NCI-H345 (cell line): ENCODE data around the gene CEP85.
"Not testable (repeated sequence)": the region's sequence is repeated elsewhere in the genome, so short reads cannot be mapped to it uniquely, and the experiment has no call there.

Experiments
- DNase-seq: peaks from one replicate; lab custom pipeline; 2025; lab: John Stamatoyannopoulos, UW

The CEP85 gene

GRCh38 chr1:26290122-26290881, 56.3 kb downstream of the CEP85 start:
- no peak for DNase-seq

- no peak for DNase-seq
These were observed 56.9 kb downstream of the CEP85 start for GRCh38 chr1:26290882-26291261.

- DNase-seq = no peak
These were observed 57.4 kb downstream of the CEP85 start for GRCh38 chr1:26291433-26291832.

GRCh38 chr1:26291939-26292338, 57.9 kb downstream of the CEP85 start:
- DNase-seq = no peak

GRCh38 chr1:26292735-26293134, 58.7 kb downstream of the CEP85 start:
- not testable (repeated sequence) for DNase-seq

GRCh38 chr1:26293911-26294463, 60.0 kb downstream of the CEP85 start:
- DNase-seq = no peak

GRCh38 chr1:26295194-26296138, 61.5 kb downstream of the CEP85 start:
- no peak for DNase-seq

GRCh38 chr1:26296340-26297056, 62.5 kb downstream of the CEP85 start:
- DNase-seq = no peak

GRCh38 chr1:26297057-26297790, 63.2 kb downstream of the CEP85 start:
- DNase-seq = no peak

- no peak for DNase-seq
These were observed 63.8 kb downstream of the CEP85 start for GRCh38 chr1:26297791-26298124.

GRCh38 chr1:26300578-26301275, 66.7 kb downstream of the CEP85 start:
- no peak for DNase-seq

GRCh38 chr1:26302733-26303405, 68.9 kb downstream of the CEP85 start:
- DNase-seq = no peak

GRCh38 chr1:26305667-26306289, 71.8 kb downstream of the CEP85 start:
- DNase-seq = no peak

GRCh38 chr1:26306290-26307229, 72.6 kb downstream of the CEP85 start, which contains the start of gene UBXN11:
UBXN11 (minus strand) TSS chr1:26306636; CDS start chr1:26302883, 3,753 bp downstream.
- peak; percentile 98 for DNase-seq

- DNase-seq = no peak
These were observed 73.4 kb downstream of the CEP85 start for GRCh38 chr1:26307363-26307781.

GRCh38 chr1:26307966-26308899, 74.2 kb downstream of the CEP85 start:
- DNase-seq = not testable (repeated sequence)

- DNase-seq = no peak
These were observed 80.5 kb downstream of the CEP85 start for GRCh38 chr1:26314501-26314900.
